PC-3 (cell line): ENCODE results near the gene GSG1L. TPM values are rescaled to one million over a fixed set of nuclear protein-coding genes. Genes with fewer than 3 reads are reported as not detected.

Source experiments
- ATAC-seq: fragments of 200-7000 bp; cut with Tn5 transposase; 2 replicates; pipeline ENCODE4 v1.9.1; 2020; ENCODE audit warnings: mild to moderate bottlenecking, moderate library complexity
- BruUV-seq: library from RNA; stranded (reverse); fragments of 400-500 nt; replicated peaks from 2 replicates; lab custom pipeline; 2021; lab: Mats Ljungman, UMichigan
- CTCF ChIA-PET: fragments of 300-600 bp; sonication (Branson Sonifier 250); formaldehyde crosslinking; loops from one replicate; lab custom pipeline; 2022; ENCODE audit warnings: antibody characterized with exemption; lab: Charles Lee
- POLR2A ChIA-PET: fragments of 300-600 bp; sonication (Branson Sonifier 250); formaldehyde crosslinking; loops from one replicate; lab custom pipeline; 2022; ENCODE audit warnings: antibody characterized with exemption; ENCODE audit not compliant: unreplicated experiment; lab: Charles Lee
- DNase-seq: peaks from one replicate; pipeline ENCODE4 v3.0.0-alpha.2; 2015
- H2AFZ ChIP-seq: fragments of 300-600 bp; sonication (generic); 2 replicates; pipeline ENCODE4 v1.6.0; 2016; ENCODE audit warnings: antibody characterized with exemption, low read length
- H3F3A ChIP-seq: fragments of 300-600 bp; sonication (generic); one replicate; pipeline ENCODE4 v1.6.0; 2017; ENCODE audit warnings: antibody characterized with exemption, low read length, control low read depth, mild to moderate bottlenecking; ENCODE audit not compliant: unreplicated experiment
- H3K27ac ChIP-seq: fragments of 300-600 bp; sonication (generic); 2 replicates; pipeline ENCODE4 v1.5.1; 2016; ENCODE audit warnings: mild to moderate bottlenecking, low read length
- H3K27me3 ChIP-seq: fragments of 300-600 bp; sonication (generic); 2 replicates; pipeline ENCODE4 v1.6.1; 2016; ENCODE audit warnings: low read length, mixed read lengths
- H3K36me3 ChIP-seq: fragments of 300-600 bp; sonication (generic); 2 replicates; pipeline ENCODE4 v1.6.1; 2016; ENCODE audit warnings: low read depth, mixed run types, low read length, mixed read lengths
- H3K4me1 ChIP-seq: fragments of 300-600 bp; sonication (generic); 2 replicates; pipeline ENCODE4 v1.5.1; 2016; ENCODE audit warnings: low read length; ENCODE audit not compliant: insufficient read depth
- H3K4me2 ChIP-seq: fragments of 300-600 bp; sonication (generic); 2 replicates; pipeline ENCODE4 v1.6.0; 2016; ENCODE audit warnings: low read length
- H3K4me3 ChIP-seq: fragments of 300-600 bp; sonication (generic); 2 replicates; pipeline ENCODE4 v1.5.1; 2016; ENCODE audit warnings: mild to moderate bottlenecking, low read length, mixed read lengths
- H3K79me2 ChIP-seq: fragments of 300-600 bp; sonication (generic); 2 replicates; pipeline ENCODE4 v1.6.1; 2017; ENCODE audit warnings: low read length, mixed read lengths
- H3K9ac ChIP-seq: fragments of 300-600 bp; sonication (generic); 2 replicates; pipeline ENCODE4 v1.6.0; 2016; ENCODE audit warnings: mild to moderate bottlenecking, low read length
- H3K9me2 ChIP-seq: fragments of 300-600 bp; sonication (generic); replicated peaks from 2 replicates; pipeline ENCODE4 v1.6.1; 2016; ENCODE audit warnings: mixed run types, low read length, mixed read lengths
- H3K9me3 ChIP-seq: fragments of 300-600 bp; sonication (generic); 2 replicates; pipeline ENCODE4 v1.6.1; 2016; ENCODE audit warnings: low read length, mixed read lengths
- H4K20me1 ChIP-seq: fragments of 300-600 bp; sonication (generic); 2 replicates; pipeline ENCODE4 v1.6.1; 2016; ENCODE audit warnings: low read length, mixed read lengths
- CTCF ChIP-seq: fragments of 300-600 bp; sonication (generic); conservative IDR thresholded peaks from 2 replicates; pipeline ENCODE4 v1.5.1; 2017; ENCODE audit warnings: antibody characterized with exemption, low read depth, mild to moderate bottlenecking, low read length
- EZH2 ChIP-seq: fragments of 300-600 bp; sonication (generic); IDR thresholded peaks from one replicate; pipeline ENCODE4 v1.6.1; 2017; ENCODE audit warnings: antibody characterized with exemption, mild to moderate bottlenecking, low read length; ENCODE audit not compliant: unreplicated experiment
- EZH2phosphoT487 ChIP-seq: fragments of 300-600 bp; sonication (generic); IDR thresholded peaks from 2 replicates; pipeline ENCODE4 v1.6.1; 2018; ENCODE audit warnings: mild to moderate bottlenecking, antibody characterized with exemption, low read length, borderline replicate concordance
- intact Hi-C: fragments of 100-400 bp; cut with micrococcal nuclease; formaldehyde crosslinking; loops from 2 replicates; pipeline ENCODE4 v1.9.0; 2023
- total RNA-seq: library from RNA; depleted of rRNA; stranded (reverse); fragments of >200 nt; gene quantifications from 2 replicates; pipeline ENCODE4 v1.2.3, GENCODE V29; 2014

Gene GSG1L
- total RNA-seq, 1 experiment from 2014 or later = not detected

DNA sequence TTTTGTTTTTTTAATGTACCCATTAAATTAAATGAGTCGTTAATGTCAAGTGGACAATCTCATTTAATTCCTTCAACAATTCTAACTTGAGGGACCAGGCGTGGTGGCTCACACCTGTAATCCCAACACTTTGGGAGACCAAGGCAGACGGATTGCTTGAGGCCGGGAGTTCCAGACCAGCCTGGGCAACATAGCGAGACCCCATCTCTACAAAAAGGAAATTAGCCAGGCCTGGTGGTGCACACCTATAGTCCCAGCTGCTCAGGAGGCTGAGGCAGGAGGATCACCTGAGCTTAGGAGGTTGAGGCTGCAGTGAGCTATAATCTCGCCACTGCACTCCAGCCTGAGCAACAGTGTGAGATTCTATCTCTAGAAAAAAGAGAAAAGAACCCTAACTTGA is 20.7 kb upstream of the GSG1L start:
- no peak overlapping the region for H3K27ac ChIP-seq
- DNase-seq (no peak), ATAC-seq (no peak)
- ChIA-PET POLR2A (no interaction called here), CTCF (no interaction called here)
- H3K9ac ChIP-seq = no peak overlapping the region
- intact Hi-C loops = no loop called here
- H3K9me2 ChIP-seq = no peaks in the 10 kb centered on the region
- no peaks in the 10 kb centered on the region for H4K20me1 ChIP-seq
- no peaks in the 10 kb centered on the region for H3K4me1 ChIP-seq
- H3K4me3 ChIP-seq = no peak overlapping the region
- no TSS peak for BruUV-seq
- no peaks in the 10 kb centered on the region for H3K79me2 ChIP-seq
- no peak overlapping the region for H3K4me2 ChIP-seq
- H3F3A ChIP-seq = no peaks in the 10 kb centered on the region
- H3K36me3 ChIP-seq = no peaks in the 10 kb centered on the region
- H3K9me3 ChIP-seq = no peaks in the 10 kb centered on the region
- no peak overlapping the region for H2AFZ ChIP-seq
- no peaks in the 10 kb centered on the region for H3K27me3 ChIP-seq
- TF ChIP-seq CTCF = no peak
- no peak for TF ChIP-seq EZH2
- no peak for TF ChIP-seq EZH2phosphoT487

GRCh38 chr16:28082624-28083023 is 19.1 kb upstream of the GSG1L start:
- BruUV-seq = no TSS peak
- ATAC-seq = no peak
- H3K9me3 ChIP-seq = no peaks in the 10 kb centered on the region
- H3K79me2 ChIP-seq = no peaks in the 10 kb centered on the region
- H3K9me2 ChIP-seq = no peaks in the 10 kb centered on the region
- H3K9ac ChIP-seq = no peak overlapping the region
- TF ChIP-seq CTCF = no peak
- TF ChIP-seq EZH2 = no peak
- TF ChIP-seq EZH2phosphoT487 = no peak
- no peak for DNase-seq
- no peak overlapping the region for H3K4me3 ChIP-seq
- ChIA-PET POLR2A (no interaction called here), CTCF (no interaction called here)
- H4K20me1 ChIP-seq = no peaks in the 10 kb centered on the region
- no peak overlapping the region for H2AFZ ChIP-seq
- no peaks in the 10 kb centered on the region for H3K36me3 ChIP-seq
- no peaks in the 10 kb centered on the region for H3K4me1 ChIP-seq
- no peak overlapping the region for H3K4me2 ChIP-seq
- H3K27me3 ChIP-seq = no peaks in the 10 kb centered on the region
- no peaks in the 10 kb centered on the region for H3F3A ChIP-seq
- H3K27ac ChIP-seq = no peak overlapping the region
- intact Hi-C loops = no loop called here

- Histone ChIP-seq H3K4me3 (no peak overlapping the region), H3K9me2 (no peaks in the 10 kb centered on the region), H3K36me3 (no peaks in the 10 kb centered on the region), H3K27ac (no peak overlapping the region), H3F3A (no peaks in the 10 kb centered on the region), H3K27me3 (no peaks in the 10 kb centered on the region), H4K20me1 (no peaks in the 10 kb centered on the region), H3K4me1 (no peaks in the 10 kb centered on the region), H3K79me2 (no peaks in the 10 kb centered on the region), H3K9ac (no peak overlapping the region), H2AFZ (no peak overlapping the region), H3K4me2 (no peak overlapping the region), H3K9me3 (no peaks in the 10 kb centered on the region)
- intact Hi-C loops = no loop called here
- ChIA-PET CTCF (no interaction called here), POLR2A (no interaction called here)
- DNase-seq (no peak), ATAC-seq (no peak)
- TF ChIP-seq CTCF (no peak), EZH2 (no peak), EZH2phosphoT487 (no peak)
- BruUV-seq = no TSS peak
These were observed 18.0 kb upstream of the GSG1L start for GRCh38 chr16:28081391-28081968.
